GM21390 (cell line): ENCODE data around the gene FRMD4A.

Experiments used
- ATAC-seq: cut with Tn5 transposase; IDR thresholded peaks from one replicate; pipeline ENCODE4 v1.9.1; 2021; ENCODE audit not compliant: unreplicated experiment

Gene FRMD4A

GRCh38 chr10:13991353-13991752 lies 339.4 kb downstream of the FRMD4A start:
- no peak for ATAC-seq

- no peak for ATAC-seq
Measured at GRCh38 chr10:13990946-13991345, 339.8 kb downstream of the FRMD4A start.

GRCh38 chr10:13990392-13990805 lies 340.3 kb downstream of the FRMD4A start:
- no peak for ATAC-seq

DNA sequence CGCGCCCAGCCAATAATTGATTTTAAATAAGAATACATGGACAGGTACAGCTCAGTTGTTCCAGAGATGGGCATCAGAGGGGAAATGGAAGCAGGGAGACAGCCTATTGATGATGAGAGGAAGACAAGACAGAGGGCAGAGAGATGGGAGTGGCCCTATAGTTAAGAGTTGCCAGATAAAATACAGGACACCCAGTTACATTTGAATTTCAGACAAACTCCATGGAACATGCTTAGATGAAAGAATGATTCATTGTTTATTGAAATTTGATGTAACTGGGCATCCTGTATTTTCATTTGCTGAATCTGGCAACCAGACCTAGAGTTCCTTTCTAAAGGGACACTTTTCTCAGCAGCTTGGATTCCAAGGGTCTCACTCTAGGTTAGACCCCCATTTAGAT lies 341.1 kb downstream of the FRMD4A start:
- ATAC-seq, result no peak

DNA sequence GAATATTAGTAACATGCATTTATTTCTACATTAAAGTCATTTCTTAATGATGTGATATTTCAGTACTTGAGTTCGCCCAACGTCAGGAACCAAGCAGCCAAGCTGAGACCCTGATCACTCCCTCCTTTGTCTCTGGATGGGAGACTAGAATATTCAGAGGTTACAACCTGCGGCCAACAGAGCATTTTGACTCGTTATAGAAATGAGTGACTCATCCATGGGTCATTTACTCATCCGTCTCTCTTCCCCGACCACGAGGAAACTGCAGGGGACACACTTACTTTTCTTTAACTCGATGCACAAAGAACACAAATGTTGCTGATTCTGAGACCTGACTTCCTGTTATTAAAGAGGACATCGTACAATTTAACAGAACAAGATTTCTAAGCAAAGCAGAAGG lies 343.3 kb downstream of the FRMD4A start:
- ATAC-seq, result no peak

GRCh38 chr10:13984647-13985155 lies 346.0 kb downstream of the FRMD4A start:
- ATAC-seq, result no peak

DNA sequence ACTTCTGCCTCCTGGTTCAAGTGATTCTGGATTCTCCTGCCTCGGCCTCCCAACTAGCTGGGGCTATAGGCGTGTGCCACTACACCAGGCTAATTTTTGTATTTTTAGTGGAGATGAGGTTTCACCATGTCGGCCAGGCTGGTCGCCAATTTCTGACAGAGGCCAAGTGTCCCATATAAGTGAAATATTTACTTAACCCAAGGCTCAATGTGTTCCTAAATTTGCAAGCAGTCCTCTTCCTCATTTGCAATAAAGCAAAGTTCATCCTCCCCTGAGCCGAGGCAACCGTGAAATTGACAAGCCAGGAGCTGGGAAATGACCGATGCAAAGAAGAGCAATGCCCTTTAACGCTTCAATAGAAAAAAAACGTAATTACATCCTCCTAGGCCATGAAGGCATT lies 347.7 kb downstream of the FRMD4A start:
- no peak for ATAC-seq

DNA sequence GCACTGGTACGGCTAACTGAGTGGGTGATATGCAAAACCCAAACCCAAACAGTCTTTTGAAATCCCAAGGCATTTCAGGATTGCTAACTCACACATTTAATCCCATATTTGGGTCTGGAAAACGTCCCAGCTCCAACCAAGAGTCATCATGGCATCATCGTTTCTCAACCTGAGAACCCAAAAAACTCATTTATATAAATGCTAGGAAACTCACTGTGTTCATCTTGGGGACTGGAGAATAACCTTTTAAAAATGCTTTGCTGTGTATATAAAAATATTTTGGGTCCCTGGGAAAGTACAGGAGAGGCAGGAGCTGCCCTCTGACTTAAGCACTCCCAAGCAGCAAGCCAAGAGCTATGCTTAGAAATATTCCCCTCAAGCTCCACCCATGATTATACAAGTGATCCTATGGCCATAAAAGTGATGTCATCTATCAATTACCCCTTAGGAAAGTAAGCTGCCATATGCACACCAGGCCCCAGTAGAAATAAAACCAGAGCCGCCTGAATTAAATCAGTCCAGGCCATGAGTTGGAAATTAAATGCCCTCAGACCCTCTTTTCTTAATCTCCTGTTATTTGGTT lies 352.1 kb downstream of the FRMD4A start:
- no peak for ATAC-seq

DNA sequence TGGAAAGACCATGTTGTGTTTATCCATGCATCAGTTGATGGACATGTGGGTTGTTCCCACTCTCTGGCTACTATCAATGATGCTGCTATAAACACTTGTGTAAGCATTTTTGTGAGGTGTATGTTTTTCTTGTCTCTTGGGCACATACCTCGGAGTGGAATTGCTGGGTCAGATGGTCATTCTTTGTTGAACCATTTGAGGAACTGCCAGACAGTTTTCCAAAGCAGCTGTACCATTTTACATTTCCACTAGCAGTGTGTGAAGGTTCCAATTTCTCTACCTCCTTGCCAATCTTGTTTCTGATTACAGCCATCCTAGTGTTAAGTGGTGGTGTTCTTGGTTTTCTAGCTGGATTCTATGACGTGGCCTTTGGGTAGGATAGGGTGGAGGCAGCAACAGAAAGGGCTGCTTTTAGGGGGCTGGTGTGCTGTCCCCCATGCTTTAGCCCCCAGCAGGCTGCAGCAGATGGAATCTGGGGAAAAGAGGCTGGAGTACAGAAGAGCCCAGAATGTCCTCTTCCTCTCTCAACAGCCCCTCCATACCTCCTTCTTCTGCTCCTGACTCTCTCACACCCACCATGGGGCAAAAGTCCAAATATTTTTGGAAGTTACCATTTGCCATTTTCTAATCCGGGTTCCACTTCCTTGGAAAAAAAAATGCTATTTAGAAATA lies 352.7 kb downstream of the FRMD4A start:
- ATAC-seq, result no peak

DNA sequence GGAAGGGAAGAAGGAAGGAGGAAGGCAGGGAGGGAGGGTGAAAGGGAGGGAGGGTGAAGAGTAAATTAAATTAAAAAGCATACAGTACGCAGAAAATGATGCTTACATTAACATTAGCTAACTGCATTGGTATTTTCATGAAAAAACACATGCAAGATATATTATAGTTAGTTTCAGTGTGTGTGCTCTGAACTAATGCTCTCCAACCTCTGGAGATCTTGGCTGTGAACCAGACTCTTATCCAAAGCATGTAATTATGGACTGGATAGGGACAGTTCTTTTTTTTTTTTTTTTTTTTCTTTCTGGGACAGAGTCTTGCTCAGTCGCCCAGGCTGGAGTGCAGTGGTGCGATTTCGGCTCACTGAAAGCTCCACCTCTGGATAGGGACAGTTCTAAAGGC lies 357.0 kb downstream of the FRMD4A start:
- no peak for ATAC-seq

DNA sequence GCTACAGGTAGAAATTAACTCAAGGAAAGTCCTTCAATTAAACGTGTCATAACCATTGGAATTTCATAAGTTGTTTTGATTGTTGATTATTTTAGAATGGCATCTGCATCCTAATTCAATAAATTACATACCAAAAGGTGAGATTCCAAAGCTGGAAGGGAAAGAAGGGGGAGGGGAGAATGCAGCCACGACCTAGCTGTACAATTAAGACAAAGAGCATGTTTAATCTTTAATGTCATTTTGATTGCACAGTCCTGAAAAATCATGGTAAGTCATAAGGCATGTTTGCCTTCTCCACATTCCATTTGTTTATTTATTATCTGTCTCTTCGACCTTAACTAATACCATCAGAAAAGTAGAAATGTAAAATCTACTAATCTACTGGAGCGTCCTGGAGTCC lies 358.1 kb downstream of the FRMD4A start:
- ATAC-seq, result no peak

- no peak for ATAC-seq
Measured at GRCh38 chr10:13971601-13972475, 358.9 kb downstream of the FRMD4A start.

DNA sequence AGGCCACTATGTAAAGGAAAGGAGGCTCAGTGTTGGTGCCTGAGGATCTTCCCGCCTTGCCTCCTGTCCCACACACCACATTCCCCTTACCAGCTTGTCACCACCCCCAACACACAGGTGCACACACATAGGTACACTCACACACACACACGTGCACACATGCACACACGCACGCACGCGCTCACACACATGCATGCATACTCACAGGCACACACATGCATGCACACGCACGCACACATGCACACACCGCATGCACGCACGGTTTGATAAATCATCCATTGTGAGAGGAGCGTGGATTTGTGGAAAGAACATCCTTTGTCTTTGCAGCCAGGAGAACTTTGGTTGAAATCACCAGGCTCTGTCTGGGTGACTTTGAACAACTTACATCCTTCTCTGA lies 359.8 kb downstream of the FRMD4A start:
- no peak for ATAC-seq

- no peak for ATAC-seq
Measured at GRCh38 chr10:13970236-13970956, 360.3 kb downstream of the FRMD4A start.

- ATAC-seq, result no peak
Measured at GRCh38 chr10:13969792-13970140, 361.0 kb downstream of the FRMD4A start.

DNA sequence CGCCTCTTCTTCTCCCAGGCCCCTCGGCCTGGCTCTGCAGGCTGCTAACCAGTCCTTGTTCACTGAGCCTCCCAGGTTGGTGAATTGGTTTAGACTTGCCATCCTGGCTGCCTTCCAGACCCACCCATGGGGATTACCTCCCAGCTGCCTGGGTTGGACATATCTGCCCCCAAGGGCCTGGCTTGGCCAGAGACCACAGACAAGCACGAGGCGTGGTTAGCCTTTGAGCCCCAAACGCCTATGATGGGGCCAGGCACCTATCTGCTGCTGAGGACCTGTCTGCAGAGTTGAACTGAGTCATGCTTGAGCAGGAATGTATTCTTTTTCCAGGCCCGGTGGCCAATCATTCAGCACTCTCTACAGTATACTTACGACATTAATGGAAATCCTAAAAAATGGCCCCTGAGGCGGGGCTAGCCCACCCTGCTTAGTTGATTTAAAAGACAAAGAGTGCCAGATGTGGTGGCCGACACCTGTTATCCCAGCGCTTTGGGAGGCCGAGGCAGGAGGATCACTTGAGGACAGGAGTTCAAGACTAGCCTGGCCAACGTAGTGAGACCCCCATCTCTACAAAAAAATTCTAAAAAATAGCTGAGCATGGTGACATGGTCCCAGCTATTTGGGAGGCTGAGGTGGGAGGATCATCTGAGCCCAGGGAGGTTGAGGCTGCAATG lies 361.5 kb downstream of the FRMD4A start:
- ATAC-seq, result no peak

DNA sequence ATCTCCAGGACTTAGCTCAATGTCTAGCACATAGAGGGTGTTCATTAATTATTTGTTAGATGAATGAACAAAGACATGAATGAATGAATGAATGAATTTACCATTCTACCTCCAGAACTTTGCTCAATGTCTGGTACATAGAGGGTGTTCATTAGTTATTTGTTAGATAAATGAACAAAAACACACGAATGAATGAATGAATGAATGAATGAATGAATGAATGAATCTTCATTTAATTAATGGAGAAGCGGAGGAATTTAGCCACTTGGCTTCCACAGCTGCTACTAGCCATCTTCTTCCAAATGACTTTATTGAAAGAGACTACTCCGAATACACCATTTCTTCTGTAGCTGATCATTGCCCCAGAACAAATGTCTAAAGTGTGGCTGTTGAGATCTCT lies 368.9 kb downstream of the FRMD4A start:
- no peak for ATAC-seq

DNA sequence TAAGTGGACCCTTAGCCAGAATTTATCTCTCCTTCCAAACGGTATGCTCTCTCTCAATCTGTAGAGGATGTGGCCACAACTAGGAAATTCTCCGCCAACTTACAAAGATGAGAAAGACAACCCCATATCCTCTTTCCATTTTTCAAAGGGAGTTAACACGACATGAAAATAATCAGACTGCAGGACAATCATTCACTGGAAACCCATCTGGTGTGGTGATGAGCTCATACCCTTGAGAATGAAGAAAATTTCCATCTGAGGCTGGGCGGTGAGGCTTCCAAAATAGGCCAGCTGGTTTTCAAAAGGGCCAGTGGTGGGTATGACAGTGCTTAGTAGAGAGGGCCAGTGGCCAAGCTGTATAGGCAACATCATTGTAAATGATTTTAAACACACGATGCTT lies 369.6 kb downstream of the FRMD4A start:
- ATAC-seq, result no peak

DNA sequence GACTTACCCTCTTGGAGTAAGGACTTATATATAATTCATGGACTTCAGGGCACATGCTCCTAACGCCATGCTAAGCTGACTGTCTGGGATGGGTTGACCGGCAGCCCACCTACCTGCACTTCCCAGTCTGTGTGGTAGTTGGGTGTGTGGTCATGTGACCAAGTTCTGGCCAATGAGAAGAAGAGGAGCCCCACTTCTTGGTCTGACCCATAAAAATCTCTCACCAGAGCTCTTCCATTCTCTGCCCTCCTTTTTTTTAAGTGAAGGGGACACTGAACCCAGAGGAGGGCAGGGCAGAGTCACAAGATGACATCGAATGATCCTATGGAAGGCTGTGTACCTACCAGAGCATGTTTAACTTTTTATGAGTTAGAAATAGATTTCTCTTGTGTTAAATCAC lies 370.1 kb downstream of the FRMD4A start:
- ATAC-seq, result no peak

GRCh38 chr10:13959443-13960359 lies 371.0 kb downstream of the FRMD4A start:
- no peak for ATAC-seq
